Activated T-helper 1 cell treated with Interleukin-2 at 50 U/mL for 16 hours (primary cell): ENCODE data around the gene A3GALT2.
"Not testable (repeated sequence)": the region's sequence is repeated elsewhere in the genome, so short reads cannot be mapped to it uniquely, and the experiment has no call there.

Experiments
- DNase-seq: peaks from one replicate; pipeline ENCODE4 v3.0.0-alpha.2; 2020; ENCODE audit warnings: low read depth

A3GALT2 gene

DNA sequence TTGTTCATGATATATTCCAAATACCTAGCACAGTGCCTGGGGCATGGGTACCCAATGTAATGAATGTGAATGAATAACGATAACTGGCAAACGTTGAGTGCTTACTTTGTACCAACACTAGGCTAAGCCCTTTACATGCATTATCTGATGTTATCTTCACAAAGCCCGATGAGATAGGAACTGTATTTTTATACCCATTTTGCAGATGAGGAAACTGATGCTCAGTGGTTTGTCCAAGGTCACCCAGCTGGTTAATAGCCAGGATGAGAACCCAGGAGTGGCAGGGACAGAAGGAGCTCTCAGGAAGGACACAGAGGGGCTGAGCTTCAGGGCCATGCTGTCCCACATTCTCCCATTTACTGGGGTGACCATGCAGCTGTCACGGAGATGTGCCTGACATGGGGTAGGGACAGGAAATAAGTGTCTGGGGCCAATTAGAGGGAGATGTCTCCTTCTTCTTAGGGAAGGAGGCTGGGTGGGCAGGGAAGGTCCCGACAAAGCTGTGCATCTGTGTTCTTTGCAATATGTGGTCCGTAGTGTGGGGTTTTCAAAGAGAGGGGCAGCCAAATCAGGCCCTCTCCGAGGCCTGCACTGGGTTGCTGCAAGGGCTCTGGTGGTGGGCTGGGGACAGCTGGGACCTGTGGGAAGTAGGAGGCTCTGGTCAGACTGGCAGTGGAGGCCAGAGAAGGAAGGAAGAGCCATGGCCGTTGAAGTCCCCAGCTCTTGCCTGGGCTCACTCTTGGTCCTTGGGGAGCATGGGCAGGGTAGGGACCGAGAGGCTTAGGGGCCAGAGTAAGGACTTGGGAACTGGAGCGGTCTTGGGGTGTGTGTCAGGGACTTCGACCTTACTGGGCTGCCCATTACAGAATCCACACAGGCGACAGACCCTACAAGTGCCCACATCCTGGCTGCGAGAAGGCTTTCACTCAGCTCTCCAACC, 26.6 kb downstream of the A3GALT2 start:
- no peak for DNase-seq

DNA sequence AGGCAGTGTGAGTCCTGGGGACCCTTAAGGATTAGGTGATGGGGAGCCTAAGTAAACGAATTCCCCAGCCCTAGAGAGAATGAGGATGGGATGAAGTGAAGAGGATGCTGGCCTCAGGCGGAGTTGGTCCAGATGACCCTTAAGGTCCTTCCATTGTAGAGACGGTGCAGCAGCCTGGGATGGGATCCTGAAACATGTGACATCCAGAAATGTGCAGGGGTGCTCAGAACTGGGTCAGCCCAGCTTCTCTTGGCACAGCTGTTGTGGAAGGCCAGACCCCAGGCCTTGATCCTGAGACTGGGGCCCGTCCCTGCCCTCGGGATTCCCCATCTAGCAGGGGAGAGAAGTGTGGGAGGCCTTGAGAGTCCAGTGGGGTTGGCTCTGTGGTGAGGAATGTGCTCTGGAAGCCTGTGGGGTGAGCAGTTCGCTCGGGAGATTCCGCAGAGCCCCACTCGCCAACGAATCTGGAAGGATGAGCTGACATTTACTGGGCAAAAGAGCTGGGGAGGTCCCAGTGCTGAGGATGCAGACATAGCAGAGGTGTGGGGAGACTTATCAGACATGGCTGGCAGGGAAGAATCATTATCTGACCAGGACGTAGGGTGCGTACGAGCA, 28.1 kb downstream of the A3GALT2 start:
- no peak for DNase-seq

DNA sequence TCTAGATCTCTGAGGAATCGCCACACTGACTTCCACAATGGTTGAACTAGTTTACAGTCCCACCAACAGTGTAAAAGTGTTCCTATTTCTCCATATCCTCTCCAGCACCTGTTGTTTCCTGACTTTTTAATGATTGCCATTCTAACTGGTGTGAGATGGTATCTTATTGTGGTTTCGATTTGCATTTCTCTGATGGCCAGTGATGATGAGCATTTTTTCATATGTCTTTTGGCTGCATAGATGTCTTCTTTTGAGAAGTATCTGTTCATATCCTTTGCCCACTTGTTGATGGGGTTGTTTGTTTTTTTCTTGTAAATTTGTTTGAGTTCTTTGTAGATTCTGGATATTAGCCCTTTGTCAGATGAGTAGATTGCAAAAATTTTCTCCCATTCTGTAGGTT, 30.3 kb downstream of the A3GALT2 start:
- not testable (repeated sequence) for DNase-seq

DNA sequence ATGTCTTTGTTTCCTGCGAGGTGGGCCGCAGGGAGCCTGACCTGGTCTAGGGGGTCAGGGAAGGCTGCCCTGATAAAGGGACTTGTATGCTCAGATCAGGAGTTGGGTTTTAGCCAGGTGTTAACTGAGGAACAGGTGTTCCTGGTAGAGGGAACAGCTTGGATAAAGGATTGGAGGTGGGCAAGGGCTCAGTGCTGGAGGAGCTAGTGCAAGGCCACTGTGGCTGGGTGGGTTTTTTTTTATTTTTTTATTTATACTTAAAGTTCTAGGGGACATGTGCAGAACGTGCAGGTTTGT, 31.1 kb downstream of the A3GALT2 start:
- DNase-seq: no peak

DNA sequence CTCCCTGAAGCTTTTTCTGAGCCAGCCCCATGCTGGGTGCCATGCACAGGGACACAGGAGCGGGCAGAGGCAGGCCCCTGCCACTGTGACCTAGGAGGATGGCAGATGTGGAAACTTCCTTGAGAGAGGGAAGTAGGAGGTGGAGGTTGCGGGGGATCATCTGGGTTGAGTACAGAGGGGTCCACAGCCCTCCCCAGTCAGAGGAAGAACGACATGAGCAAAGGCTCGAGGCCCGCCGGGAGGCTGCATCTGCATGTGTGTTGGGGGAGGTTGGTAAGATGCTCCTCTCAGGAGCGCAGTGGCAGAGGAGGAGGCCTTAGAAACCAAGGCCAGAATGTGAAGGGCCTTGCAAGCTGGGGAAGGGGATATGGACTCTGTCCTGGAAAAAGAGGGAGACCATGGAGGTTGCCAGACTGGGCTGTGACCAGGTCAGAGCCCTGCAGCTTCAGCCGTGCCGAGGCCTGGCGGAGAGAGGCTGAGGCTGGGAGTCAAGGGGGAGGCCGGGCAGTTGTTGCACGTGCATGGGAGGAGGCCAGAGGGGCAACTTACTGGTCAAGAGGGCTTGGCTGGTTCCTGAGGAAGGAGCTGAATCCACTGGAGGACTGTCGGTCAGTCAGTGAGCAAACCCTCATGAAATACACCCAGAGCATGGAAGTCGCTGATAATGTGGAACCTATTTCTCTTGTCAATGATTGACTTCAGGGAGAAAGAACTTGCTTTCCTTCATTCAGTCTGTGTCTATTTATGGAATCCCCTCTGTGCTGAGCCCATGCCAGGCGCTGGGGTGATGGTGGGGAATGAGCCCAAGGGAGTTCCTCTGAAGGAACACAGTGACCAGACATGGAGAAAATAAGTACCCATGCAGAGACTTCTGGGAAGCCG, 31.7 kb downstream of the A3GALT2 start:
- DNase-seq: no peak

DNA sequence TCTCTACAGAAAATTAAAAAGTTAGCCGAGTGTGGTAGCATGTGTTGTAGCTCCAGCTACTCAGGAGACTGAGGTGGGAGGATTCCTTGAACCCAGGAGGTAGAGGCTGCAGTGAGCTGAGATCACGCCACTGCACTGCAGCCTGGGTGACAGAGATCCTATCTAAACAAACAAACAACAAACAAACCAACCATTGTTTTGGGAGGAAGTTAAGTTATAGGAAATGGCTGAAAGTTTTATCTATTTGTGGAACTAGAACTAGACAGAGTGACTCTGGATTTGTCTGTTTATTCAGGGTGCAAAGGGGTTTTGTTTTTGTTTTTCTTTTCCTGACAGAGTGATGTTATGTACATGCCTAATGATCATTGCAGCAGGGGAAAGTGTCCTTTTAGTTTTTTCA, 33.6 kb downstream of the A3GALT2 start:
- DNase-seq: no peak

DNA sequence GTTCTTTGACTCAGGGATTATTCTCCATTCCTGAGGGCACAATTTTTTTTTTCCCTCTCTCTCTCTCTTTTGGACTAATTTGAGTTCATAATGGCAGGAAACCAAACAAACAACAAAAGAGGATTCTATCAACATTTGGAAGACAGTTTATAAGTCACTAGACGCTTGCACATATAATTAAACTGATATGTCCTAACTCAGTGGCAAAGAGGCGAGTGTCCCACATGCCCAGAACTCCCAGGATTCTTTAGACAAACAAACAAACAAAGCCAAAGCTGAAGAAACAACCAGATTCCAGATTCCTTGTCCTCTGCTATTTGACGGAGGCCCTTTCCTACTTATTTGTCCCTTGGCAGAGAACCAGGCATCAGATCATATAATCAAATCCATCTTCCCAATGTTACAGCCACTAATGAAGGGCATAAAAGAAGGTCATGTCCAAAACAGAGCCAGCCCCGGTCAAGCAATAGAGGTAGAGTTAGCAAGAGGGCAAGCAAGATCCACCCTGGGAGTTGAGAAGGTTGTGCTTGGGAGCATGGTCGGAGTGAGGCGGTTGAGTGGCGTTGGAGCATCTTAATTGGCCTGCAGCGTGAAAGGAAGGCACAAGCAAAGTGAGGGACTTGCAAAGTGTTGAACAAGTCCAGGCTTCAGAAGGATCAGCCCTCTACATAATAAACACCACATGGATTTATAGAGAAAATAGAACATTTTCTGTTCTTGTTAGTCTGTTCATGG, 34.3 kb downstream of the A3GALT2 start:
- DNase-seq: no peak

DNA sequence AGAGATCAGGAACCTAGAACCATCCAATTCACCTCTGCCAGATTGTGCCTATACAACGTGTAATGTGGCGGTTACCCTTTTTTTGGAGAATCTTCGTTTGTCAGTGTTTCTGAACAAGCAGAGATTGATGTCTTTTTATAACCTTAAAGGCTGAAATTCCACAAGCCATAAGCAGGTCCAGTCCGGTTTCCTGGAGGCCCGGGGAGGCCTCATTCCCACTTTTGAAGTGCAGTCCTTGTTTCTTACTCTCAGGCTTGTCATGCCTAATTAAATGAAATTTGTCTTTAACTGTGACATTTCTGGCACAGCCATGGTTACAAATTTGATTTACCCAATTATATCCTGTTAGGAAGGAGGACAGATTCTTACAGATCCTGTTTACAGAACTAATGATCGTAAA, 36.8 kb downstream of the A3GALT2 start:
- DNase-seq: no peak

DNA sequence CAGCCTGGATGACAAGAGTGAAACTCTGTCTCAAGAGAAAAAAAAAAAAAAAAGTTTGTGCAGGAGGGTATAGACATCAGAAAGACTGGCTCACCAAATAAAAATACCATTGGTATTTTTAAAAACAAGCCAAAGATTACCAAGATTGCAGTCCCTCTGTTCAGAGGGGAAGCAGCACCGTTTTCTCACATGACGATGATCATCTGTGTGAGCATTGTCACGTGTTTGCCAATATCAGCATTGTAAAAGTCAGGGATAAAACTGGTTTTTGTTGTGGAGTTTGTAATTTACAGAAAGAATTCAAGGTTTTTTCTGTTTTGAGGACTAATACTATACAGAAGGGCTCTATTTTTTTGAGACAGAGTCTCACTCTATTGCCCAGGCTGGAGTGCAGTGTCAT, 38.1 kb downstream of the A3GALT2 start:
- no peak for DNase-seq

DNA sequence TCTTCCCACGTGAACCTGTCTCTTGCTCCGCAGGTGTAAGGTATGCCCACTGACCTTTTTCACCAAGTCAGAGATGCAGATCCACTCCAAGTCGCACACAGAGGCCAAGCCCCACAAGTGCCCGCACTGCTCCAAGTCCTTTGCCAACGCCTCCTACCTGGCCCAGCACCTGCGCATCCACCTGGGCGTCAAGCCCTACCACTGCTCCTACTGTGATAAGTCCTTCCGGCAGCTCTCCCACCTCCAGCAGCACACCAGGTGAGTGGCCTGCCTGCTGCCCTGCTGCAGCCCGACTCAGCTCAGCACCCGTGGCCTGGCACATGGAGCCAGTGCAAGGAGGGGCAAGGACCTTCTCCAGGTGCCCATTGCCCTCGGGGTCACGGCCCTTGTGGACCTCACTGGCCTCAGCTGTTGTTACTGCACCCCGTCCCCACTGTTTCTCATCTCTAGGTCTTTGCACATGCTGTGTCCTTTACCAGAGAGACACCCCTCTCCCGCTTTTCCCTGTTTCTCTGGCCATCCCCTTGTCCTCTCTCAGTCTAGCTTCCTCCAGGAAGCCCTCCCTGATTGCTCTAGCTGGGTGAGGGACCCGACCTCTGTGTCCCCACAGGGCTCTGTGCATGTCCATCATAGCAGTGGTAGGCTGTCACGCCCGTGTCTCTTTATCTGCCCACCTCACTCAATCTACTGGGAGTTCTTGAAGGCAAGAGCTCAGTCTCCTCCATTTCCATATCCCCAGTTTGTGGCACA, 39.2 kb downstream of the A3GALT2 start:
- no peak for DNase-seq

DNA sequence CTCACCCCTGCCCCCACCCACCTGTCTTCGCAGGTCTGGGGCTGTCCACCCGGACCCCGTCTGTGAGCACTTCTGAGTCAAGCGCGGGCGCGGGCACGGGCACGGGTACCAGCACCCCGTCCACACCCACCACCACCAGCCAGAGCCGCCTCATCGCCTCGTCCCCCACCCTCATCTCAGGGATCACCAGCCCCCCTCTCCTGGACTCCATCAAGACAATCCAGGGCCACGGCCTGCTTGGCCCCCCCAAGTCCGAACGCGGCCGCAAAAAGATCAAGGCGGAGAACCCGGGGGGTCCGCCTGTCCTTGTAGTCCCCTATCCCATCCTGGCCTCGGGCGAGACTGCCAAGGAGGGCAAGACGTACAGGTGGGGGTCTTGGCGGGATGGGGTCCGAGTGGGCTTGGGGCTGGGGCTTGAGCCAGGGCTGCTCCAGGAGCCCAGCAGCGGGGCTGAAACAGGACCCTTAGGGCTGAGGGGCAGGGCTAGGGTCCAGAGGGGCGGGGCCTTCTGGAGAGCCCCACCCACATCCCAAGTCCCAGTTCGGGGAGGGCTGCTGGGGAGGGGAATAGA, 40.7 kb downstream of the A3GALT2 start:
- no peak for DNase-seq

DNA sequence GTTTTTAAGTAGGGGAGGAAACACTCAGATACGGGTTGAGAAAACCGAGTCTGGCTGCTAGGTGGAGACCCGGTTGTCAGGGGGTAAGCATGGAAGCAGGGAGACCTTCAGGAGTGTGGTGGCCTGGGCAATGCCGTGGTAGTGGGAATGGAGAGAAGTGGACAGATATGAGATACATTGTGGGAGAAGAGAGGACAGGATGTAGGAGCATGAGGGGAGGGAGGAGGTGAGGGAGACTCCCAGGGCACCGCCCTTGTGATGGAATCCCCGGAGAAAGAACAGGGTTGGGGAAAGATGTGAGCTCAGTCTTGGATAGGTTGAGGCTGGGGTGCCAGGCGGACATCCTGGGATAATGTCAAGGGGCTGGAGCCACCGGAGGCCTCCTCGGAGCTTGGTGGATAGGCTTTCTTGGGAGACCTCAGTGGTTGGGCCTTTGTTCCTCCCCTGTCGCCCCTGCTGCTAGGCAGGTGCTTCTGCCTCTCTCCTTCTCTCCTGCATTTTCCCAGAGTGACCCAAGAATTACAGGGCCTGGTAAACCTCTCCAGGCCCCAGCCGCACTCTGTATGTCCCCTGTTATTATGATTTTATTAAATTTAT, 43.3 kb downstream of the A3GALT2 start:
- DNase-seq: no peak

DNA sequence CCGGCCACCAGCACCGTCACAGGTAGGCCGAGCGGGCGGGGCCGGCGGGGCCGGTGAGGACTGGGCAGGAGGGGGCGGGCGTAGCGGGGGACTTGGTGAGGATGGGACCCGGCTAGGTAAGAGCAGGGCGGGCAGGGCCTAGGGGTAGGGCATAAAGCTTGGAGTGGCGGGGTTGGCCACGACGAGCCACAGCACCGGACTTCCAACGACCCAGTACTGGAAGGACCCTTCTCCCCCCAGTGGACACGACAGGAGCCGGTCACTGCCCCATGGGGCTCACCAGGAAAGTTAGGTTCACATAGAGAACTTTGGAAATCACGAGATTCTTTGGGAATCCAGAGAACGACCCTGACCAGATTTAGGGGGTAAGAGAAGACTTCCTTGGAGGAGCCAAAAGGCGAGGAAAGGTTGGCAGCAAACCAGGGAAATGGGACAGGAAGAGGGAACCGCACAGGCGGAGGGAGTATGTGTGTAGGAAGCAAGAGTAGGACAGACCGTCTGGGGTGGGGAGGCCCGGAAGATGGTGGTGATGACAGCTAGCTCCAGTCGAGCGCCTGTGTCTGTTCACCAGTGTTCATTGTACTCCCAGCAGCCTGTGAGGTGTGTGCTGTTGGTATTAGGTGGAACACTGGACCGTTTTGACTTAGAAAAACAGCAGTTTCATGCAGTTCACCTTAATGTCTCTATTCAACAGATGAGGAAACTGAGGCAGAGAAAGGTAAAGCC, 44.2 kb downstream of the A3GALT2 start:
- DNase-seq: no peak

DNA sequence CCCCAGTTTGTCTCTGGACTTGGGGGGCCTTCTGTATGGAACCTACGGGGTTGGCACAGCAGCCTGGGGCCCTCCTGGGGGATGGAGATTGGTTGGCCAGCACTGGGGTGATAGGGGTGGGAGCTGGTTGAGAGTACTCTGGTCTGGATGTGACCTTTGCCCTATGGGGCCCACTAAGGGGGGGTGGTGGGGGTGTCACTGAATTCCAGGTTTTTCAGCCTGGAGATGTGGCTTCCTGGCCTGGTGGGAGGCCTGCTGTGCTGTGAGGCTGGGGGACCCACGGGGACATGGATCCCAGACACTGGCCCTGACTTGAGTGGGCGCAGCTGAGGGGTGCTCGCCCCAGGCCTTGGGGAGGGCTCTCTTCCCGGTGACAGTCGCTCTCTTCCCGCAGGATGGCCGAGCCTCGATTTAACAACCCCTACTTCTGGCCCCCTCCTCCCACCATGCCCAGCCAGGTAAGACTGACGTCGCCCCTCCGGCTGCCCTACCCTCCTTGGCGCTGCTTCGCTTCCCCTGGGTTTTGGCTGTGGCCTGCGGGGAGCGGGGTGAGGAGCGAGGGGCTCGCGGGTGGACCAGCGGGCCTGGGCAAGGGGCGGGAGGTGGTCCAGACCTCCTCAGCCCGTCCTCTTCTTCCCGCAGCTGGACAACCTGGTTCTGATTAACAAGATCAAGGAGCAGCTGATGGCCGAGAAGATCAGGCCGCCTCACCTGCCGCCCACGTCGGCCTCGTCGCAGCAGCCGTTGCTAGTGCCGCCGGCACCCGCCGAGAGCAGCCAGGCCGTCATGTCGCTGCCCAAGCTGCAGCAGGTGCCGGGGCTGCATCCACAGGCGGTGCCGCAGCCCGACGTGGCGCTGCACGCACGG, 45.0 kb downstream of the A3GALT2 start:
- DNase-seq: no peak

DNA sequence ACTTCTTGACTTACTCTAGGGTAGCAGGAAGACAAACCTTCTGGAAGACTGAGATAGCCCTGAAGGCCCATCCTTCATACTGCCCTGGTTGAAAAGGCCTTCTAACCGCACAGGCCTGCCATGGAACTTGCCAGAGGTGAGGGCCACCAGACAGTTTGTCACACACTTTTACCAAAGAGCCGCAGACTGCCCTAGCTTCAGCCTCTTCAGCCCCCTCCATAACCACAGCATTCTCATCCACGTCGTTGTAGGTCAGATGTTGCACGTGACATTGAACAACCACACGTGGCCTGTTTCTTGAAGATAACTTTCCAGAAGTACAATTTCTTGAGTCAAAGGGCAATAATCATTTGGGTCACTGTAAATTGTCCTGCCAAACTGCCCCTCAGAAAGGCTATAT, 45.7 kb downstream of the A3GALT2 start:
- DNase-seq: no peak

DNA sequence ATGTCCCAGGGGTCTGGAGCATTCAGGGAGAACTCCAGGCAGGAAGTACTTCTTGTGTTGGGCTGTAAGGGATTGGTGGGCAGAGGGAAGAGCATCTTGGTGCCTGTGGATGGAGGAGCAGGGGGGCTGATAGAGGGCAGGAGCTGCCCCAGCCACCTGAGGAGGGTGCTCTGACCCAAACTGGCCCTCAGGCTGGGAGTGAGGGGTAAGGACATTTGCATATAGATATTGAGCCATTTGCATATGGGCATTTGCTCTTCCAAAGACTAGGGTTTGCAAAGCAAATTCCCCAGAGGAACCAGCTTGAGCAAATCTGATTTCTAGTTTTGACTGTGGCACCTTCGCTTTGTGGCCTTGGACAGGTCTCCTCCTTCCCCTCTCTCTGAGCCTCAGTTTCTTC, 46.5 kb downstream of the A3GALT2 start:
- DNase-seq: no peak

DNA sequence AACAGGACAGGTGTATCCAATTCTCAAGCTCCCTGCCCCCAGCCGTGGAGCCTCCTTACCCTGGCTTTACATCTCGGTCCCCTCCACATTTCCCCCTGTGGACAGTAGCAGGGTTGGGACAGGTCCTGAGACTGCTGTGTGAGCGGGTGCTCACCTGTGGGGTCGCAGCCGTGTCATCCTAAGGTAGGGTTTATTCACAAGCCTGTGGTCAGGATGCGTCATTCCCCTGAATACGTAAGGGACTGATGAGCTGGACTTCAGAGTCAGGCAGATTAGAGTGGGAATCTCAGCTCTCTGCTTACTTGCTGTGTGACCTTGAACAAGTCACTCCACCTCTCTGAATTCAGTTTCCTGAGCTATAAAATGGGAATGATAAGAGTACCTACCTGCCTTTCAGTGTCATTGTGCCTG, 46.9 kb downstream of the A3GALT2 start:
- DNase-seq: no peak

DNA sequence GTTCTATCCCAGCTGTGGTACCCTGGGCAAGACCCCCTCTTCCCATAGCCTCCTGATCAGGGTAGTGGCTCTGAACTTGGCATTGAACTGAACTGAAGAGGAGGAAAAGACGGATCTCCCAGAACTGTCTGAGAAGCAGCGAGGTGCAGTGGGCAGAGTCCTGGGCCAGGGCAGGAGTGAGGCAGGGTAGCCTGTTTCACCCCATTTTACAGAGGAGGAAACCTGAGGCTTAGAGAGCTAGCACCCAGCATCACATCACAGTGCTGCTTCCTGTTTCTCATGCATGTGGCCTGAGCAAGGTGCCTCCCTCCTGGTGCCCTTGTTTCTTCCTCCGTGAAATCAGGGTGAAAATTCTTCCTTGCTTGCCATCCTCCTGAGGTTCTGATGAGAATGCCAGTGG, 47.5 kb downstream of the A3GALT2 start:
- DNase-seq: no peak

DNA sequence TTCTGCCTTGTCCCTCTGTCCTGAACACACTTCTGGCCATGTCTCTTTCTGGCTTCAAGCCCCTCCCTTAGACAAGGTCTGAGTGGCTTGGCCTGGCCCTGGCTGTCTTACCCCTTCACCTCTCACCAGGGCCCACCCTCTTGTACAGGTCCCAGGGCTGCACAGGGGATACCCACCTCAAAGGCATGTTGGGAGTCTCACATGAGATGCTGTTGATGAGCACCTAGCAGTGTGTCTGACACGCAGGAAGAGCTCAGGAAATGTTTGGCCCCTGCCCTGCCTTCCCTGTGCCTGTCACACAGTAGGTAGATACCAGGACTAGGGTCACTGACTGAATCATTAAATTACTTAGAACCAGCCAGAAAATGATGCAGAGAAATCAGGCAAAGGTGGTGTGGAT, 48.0 kb downstream of the A3GALT2 start:
- DNase-seq: no peak
